A549 treated with Hydrocortisone at 1 μM for 4 hours (cell line): ENCODE data around the gene ZNF469. TPM values are rescaled to one million over a fixed set of nuclear protein-coding genes. Genes with fewer than 3 reads are reported as not detected.

Experiments used
- total RNA-seq: library from RNA; stranded (reverse); fragments of 200-300 nt; extraction: Qiagen RNA extraction; gene quantifications from 5 replicates; pipeline ENCODE4 v1.2.3, GENCODE V29; 2022

ZNF469 gene, protein sequence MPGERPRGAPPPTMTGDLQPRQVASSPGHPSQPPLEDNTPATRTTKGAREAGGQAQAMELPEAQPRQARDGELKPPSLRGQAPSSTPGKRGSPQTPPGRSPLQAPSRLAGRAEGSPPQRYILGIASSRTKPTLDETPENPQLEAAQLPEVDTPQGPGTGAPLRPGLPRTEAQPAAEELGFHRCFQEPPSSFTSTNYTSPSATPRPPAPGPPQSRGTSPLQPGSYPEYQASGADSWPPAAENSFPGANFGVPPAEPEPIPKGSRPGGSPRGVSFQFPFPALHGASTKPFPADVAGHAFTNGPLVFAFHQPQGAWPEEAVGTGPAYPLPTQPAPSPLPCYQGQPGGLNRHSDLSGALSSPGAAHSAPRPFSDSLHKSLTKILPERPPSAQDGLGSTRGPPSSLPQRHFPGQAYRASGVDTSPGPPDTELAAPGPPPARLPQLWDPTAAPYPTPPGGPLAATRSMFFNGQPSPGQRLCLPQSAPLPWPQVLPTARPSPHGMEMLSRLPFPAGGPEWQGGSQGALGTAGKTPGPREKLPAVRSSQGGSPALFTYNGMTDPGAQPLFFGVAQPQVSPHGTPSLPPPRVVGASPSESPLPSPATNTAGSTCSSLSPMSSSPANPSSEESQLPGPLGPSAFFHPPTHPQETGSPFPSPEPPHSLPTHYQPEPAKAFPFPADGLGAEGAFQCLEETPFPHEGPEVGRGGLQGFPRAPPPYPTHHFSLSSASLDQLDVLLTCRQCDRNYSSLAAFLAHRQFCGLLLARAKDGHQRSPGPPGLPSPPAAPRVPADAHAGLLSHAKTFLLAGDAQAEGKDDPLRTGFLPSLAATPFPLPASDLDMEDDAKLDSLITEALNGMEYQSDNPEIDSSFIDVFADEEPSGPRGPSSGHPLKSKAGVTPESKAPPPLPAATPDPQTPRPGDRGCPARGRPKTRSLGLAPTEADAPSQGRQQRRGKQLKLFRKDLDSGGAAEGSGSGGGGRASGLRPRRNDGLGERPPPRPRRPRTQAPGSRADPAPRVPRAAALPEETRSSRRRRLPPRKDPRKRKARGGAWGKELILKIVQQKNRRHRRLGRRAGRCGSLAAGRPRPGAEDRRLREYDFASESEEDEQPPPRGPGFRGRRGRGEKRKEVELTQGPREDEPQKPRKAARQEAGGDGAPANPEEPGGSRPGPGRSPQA (N-terminal part only)
- 5.9 to 9.5 TPM (median 7.7 TPM) in 5 replicates for total RNA-seq

DNA sequence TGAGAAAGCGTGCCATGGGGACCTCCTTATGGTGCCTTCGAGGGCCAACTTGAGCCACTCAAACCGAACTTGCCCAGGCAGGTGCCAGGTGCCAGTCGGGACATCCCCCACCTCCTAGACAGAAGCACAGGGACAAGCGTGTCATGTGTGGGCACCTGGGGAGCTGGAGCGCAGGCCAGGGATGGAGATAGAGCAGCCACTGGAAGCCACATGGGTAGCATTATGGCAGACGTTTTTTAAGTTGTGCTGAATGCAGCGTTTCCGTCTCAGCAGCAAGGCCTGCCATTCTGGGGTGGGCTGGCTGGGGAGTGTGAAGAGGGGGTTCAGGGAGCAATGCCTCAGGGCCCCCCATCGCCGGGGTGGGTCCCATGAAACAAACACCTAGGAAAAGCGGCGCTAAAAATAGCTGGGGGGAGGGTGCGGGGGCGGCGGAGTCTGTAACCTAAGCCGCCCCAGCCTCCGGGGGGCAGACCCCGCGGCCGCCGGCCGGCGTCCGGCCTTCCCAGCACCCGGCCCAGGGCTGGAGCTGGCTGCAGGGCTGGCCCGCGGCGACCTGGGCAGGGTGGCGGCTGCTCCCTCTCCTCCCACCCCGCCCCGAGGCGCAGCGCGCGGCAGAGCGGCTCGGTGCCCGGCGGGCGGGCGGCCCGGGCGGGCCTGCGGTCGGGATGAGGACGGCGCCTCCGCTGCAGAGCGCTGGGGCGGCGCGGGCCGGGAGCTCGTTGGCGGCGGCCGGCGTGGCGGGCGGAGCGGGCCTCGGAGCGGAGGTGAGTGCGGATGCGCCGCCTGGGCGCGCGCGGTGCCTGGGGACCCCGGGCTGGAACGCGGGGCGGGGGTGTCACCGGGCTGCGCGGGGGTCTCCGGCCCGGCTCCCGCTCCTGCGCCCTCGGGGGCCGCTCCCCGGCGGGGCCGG, at the start of gene ZNF469:
ZNF469 (plus strand) TSS at position 469 of the 910 bp plus-strand sequence. CDS start 44,512 bp downstream, outside the sequence.

Other genes with a start within 250 kb of the ZNF469 start
- 4.2 to 7.1 TPM (median 6.6 TPM) in 5 replicates for gene ZFPM1, start 70.3 kb downstream of the ZNF469 start, total RNA-seq
- gene ZC3H18, start 187.4 kb downstream of the ZNF469 start, total RNA-seq = 45.0 to 57.7 TPM (median 47.4 TPM) in 5 replicates